ENCODE data around the gene LRRC27. TPM values are rescaled to one million over a fixed set of nuclear protein-coding genes. Genes with fewer than 3 reads are reported as not detected.

The LRRC27 gene
- total RNA-seq, 1 donor from 2014 or later, result 15.5 TPM

GRCh38 chr10:132369636-132370185 lies 37.7 kb downstream of the LRRC27 start:
- no peak for TF ChIP-seq CTCF (IDR thresholded peaks at IDR 0.05)
- H3K9me3 ChIP-seq, result no peaks in the 10 kb centered on the region
- DNase-seq, result peak; percentile 21
- no peak for ATAC-seq
- intact Hi-C loops (cut with DNase I), result no loop called here
- no peaks in the 10 kb centered on the region for H3K27me3 ChIP-seq (ENCODE audit: low read depth)
- no peak overlapping the region for H3K27ac ChIP-seq
- peaks cover 23% of the 10 kb centered on the region for H3K36me3 ChIP-seq
- H3K4me3 ChIP-seq, result no peak overlapping the region
- H3K4me1 ChIP-seq, result peaks cover 1% of the 10 kb centered on the region

GRCh38 chr10:132370426-132371340 lies 38.7 kb downstream of the LRRC27 start:
- no peak for TF ChIP-seq CTCF (IDR thresholded peaks at IDR 0.05)
- Histone ChIP-seq H3K27ac (no peak overlapping the region), H3K9me3 (no peaks in the 10 kb centered on the region), H3K4me3 (no peak overlapping the region), H3K27me3 (ENCODE audit: low read depth) (no peaks in the 10 kb centered on the region), H3K4me1 (peaks cover 9% of the 10 kb centered on the region), H3K36me3 (peaks cover 17% of the 10 kb centered on the region)
- intact Hi-C loops (cut with DNase I), result no loop called here
- no peak for ATAC-seq
- peak; percentile 30 for DNase-seq

GRCh38 chr10:132371641-132372081 lies 39.7 kb downstream of the LRRC27 start:
- Histone ChIP-seq H3K27ac (no peak overlapping the region), H3K9me3 (no peaks in the 10 kb centered on the region), H3K4me3 (no peak overlapping the region), H3K4me1 (peaks cover 18% of the 10 kb centered on the region), H3K36me3 (peaks cover 7% of the 10 kb centered on the region), H3K27me3 (ENCODE audit: low read depth) (no peaks in the 10 kb centered on the region)
- ATAC-seq (no peak), DNase-seq (peak; percentile 26)
- no peak for TF ChIP-seq CTCF (IDR thresholded peaks at IDR 0.05)
- intact Hi-C loops (cut with DNase I), result no loop called here

- no peaks in the 10 kb centered on the region for H3K36me3 ChIP-seq
- peaks cover 21% of the 10 kb centered on the region for H3K4me1 ChIP-seq
- TF ChIP-seq CTCF (IDR thresholded peaks at IDR 0.05), result no peak
- H3K27ac ChIP-seq, result no peak overlapping the region
- DNase-seq, result peak; percentile 35
- no peaks in the 10 kb centered on the region for H3K27me3 ChIP-seq (ENCODE audit: low read depth)
- ATAC-seq, result no peak
- intact Hi-C loops (cut with DNase I), result no loop called here
- H3K9me3 ChIP-seq, result no peaks in the 10 kb centered on the region
- H3K4me3 ChIP-seq, result no peak overlapping the region
Measured at GRCh38 chr10:132372516-132373095, 40.6 kb downstream of the LRRC27 start.

GRCh38 chr10:132373241-132373955 lies 41.4 kb downstream of the LRRC27 start:
- ATAC-seq (no peak), DNase-seq (peak; percentile 37)
- Histone ChIP-seq H3K36me3 (no peaks in the 10 kb centered on the region), H3K4me1 (peaks cover 21% of the 10 kb centered on the region), H3K27ac (no peak overlapping the region), H3K27me3 (ENCODE audit: low read depth) (no peaks in the 10 kb centered on the region), H3K9me3 (no peaks in the 10 kb centered on the region), H3K4me3 (no peak overlapping the region)
- intact Hi-C loops (cut with DNase I), result no loop called here
- no peak for TF ChIP-seq CTCF (IDR thresholded peaks at IDR 0.05)
